Suppressor macrophage treated with lipopolysaccharide for 4 hours (primary cell): ENCODE results near the gene IL21R.
"Not testable (repeated sequence)": the region's sequence is repeated elsewhere in the genome, so short reads cannot be mapped to it uniquely, and the experiment has no call there.

ENCODE experiments used
- DNase-seq: peaks from one replicate; pipeline ENCODE4 v3.0.0-alpha.2; 2020

IL21R gene

DNA sequence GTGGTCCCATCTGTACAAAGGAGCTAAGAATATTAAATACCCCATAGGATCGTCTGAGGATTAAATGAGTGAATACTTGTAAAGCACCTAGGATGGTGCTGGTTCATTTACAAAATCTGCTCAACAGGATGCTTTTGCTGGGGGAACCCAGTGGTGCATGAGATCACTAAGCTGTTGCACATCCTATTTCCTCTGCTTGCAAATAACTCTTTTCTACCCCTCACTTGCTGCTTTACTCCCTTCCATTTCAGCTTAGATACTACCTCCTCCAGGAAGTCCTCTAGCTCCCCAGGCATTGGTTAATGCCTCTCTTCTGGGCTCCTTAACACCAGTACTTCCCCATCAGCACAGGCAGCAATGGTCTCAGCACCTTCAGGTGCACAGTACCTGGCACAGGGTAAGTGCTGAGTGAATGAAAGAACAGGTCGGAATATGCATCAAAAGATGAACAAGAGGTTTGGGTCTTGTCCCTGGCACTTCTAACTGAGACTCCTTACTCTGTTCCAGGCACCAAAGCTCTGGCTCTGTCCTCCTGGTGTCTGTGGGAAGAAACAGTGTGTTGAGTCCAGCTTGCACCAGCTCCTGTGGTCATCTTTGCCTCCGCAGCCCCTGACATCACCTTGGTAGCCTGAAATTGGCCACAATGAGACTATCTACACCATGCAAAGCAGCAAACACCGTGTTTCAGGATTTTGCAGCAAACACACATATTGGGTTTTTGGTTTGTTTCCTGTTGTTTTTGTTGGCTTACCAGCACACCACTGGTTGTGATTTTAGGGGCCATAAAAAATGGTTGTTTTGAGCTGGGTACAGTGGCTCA is 24.1 kb upstream of the IL21R start:
- peak; percentile 50 for DNase-seq

- DNase-seq = peak; percentile 70
These were observed 23.0 kb upstream of the IL21R start for GRCh38 chr16:27378871-27379481.

GRCh38 chr16:27379919-27380318 is 22.1 kb upstream of the IL21R start:
- DNase-seq = no peak

DNA sequence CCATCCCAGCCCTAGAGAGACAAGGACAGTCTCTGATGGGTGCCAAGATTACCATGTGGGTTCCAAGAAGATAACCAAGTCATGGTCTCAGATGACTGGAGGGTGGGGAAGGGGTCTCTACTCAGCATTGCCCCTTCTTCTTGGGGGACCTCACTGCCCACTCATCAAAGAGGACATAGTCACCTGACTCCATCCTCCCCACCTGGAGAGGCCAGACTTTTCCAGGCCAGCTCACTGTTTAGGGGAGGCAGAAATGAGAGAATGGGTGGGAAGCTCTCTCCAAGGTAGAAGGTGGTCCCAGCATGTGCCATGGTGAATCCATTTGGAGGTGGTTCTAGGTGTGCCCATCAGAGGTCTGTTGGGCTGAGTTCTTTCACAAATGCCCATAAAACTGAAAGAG is 20.7 kb upstream of the IL21R start:
- DNase-seq = no peak

DNA sequence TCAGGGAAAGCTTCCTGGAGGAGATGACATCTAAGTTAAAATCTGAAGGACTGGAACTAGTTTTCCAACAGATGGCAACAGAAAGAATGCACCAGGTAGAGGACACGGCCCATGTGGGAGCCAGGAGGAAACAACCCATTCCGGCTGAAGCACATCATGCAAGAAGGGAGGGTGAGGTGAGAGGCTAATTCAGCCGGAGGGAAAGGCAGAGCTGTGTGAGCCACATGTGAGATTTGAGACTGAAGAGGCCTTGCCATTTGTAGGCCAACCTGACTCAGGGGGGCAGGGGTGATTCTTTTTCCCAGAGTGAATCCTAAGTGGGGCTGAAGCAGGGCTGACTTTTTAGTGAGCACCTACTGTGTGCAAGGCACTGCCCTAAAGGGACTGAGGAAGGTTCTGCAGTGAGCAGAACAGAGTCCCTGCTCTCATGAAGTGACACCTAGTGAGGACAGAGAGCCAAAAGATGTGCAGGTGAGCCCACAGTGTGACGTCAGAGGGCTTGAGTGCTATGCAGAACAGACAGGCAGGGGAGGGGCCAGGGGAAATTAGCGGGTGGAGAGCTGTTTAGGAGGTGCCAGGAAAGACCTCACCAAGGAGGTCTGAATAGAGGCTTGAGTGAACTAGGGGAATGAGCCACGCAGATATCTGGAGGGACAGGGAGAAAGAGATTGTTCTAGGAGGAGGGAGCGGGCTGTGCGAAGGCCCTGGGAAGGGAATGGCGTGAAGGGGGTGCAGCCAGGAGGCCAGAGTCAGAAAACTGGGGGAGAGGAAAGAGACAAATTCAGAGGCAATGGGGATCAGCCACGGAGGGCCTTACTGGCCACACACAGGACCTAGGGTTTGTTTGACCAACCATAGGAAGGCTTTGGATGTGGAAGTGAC is 19.8 kb upstream of the IL21R start:
- no peak for DNase-seq

- DNase-seq = peak; percentile 93
These were observed 18.3 kb upstream of the IL21R start for GRCh38 chr16:27383556-27384243.

DNA sequence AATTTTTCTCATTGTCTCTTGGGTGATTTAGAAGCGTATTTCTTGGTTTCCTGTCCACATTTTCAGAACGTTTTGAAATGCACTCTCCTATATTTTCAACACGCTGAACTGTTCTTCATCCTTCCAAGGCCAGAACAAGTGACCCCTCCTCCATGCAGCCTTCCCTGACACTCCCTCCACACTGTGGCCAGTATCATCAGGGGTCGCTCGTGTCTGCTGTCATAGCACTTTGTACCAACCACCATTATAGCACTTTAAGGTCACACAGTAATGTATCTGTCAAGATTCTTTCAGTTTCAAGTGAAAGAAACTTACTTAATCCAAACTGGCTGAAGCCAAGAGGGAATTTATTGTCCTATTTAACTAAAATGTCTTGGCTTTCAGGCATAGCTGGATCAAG is 17.5 kb upstream of the IL21R start:
- peak; percentile 46 for DNase-seq

DNA sequence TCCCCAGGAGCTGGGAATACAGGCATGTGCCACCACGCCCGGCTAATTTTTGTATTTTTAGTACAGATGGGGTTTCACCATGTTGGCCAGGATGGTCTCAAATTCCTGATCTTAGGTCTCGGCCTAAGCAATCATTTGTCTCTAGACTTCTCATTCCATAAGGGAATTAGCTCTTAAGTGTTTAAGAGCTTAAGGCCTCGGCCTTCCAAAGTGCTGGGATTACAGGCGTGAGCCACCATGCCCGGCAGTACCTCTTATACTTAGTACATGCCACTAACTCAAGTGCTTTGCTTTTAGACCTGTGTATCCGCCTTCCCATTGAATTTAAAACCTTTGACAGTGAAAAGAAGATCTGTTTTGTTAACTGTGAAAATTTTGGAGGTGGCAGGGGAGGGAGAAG is 16.6 kb upstream of the IL21R start:
- DNase-seq = no peak

GRCh38 chr16:27386674-27387073 is 15.3 kb upstream of the IL21R start:
- DNase-seq = no peak

DNA sequence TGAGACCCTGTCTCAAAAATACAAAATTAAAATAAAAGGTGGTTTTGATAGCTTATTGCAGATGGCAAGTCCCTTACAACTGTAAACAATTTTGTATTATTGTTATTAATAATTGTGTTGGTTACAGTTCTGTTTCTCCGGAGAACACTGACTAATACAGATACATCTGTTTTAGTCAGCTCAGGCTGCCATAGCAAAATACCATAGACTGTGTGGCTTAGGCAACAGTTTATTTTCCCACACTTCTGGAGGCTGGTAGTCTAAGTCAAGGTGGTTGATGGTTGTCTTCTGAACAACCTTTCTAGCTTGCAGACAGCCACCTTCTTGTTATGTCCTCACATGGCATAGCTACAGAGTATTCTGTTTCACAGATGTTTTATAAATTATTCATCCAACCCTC is 14.2 kb upstream of the IL21R start:
- no peak for DNase-seq

GRCh38 chr16:27389272-27389961 is 12.6 kb upstream of the IL21R start:
- peak; percentile 34 for DNase-seq

GRCh38 chr16:27390151-27390550 is 11.8 kb upstream of the IL21R start:
- peak; percentile 37 for DNase-seq

DNA sequence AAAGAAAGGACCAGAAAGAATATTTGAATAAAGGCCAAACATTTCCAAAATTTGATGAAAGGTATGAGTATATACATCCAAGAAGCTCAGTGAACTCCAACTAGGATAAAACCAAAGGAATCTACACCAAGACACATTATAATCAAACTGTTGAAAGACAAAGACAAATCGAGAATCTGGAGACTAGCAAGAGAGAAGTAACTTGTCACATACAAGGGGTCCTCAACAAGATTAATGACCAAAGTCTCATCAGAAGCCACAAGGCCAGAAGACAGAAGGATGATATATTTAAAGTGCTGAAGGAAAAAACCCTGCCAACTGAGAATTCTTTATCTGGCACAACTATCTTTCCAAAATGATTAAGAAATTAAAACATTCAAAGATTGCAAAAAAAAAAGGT is 9.3 kb upstream of the IL21R start:
- no peak for DNase-seq

DNA sequence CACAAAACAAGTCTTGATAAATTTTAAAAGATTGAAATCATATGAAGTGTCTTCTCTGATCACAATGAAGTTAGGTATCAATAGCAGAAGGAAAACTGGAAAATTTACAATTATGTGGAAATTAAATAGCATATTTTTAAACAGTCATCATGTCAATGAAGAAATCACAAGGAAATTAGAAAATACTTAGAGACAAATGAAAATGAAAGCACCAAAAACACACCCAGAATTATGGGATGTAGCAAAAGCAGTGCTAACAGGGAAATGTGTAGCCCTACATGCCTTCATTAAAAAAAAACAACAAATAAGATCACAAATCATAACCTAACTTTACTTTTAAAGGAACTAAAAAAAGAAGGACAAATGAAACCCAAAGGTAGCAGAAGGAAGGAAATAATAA is 7.5 kb upstream of the IL21R start:
- DNase-seq = peak; percentile 51

DNA sequence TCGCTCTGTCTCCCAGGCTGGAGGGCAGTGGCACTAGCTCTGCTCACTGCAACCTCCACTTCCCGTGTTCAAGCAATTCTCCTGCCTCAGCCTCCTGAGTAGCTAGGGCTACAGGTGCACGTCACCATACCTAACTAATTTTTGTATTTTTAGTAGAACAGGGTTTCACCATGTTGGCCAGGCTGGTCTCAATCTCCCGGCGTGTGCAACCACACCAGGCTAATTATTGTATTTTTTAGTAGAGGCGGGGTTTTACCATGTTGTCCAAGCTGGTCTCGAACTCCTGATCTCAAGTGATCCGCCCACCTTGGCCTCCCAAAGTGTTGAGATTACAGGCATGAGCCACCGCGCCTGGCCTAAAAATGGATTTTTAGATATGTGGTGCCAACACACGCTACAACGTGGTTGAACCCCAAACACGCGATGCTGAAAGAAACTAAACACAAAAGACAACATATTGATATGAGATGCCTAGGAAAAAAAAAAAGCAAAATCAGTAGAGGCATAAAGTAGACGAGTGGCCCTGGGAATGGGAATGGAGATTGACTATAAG is 3.6 kb upstream of the IL21R start:
- not testable (repeated sequence) for DNase-seq

DNA sequence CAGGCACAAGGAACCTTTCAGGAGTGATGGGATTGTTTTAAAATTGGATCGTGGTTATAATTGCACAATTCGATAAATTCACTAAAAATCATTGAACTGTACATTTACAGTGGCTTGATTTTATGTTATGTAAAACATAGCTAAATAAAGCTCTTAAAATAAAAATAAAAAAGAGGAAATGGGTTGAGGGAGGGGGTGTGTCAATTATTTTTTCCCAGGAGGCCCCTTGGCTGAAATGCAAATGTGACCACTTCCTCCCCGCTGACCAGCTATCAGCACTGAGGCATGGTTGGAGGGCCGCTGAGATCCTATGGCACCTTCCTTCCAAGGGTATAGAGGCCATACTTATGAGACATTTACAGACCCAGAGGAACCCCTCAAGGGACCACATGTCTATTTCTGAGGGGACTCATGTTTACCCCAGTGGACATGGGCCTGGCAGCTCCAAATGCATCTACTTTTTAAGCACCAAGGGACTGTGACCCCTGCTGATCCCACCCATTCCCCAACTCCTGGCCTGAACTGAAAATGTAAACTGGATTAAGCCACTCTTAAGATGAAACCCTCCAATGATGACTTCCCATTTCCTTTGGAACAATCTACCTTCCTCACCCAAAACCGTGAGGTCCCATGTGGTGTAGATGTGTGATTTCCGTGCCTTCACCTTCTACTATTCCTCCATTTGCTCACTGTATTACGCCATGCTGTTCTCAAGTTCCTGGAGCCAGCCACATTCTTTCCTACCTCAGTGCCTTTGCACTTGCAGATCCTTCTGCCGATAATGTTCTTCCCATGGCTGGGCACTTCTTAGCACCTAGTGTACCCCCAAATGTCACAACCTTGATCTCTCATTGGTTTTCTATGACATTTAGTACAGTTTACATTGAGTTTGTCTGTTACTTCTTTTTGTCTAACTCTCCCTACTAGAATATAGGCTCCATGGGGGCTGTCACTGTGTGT is 2.8 kb upstream of the IL21R start:
- peak; percentile 74 for DNase-seq

DNA sequence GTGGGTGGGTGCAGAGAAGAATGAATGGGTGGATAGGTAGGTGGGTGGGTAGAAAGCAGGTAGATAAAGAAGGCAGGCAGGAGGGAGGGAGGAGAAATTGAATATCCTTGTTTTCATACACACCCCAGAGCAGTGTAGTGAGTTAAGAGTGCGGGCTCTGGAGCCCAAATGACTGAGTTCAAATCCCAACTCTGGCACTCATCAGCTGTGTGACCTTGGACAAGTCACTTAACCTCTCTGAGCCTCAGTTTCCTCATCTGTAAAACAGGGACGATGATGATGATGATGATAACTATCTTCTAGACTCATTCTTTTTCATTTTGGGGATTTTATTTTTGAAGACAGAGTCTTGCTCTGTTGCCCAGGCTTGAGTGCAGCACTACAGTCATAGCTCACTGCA is 2.0 kb upstream of the IL21R start:
- no peak for DNase-seq

- peak; percentile 76 for DNase-seq
These were observed 988 bp upstream of the IL21R start for GRCh38 chr16:27400751-27401620.

DNA sequence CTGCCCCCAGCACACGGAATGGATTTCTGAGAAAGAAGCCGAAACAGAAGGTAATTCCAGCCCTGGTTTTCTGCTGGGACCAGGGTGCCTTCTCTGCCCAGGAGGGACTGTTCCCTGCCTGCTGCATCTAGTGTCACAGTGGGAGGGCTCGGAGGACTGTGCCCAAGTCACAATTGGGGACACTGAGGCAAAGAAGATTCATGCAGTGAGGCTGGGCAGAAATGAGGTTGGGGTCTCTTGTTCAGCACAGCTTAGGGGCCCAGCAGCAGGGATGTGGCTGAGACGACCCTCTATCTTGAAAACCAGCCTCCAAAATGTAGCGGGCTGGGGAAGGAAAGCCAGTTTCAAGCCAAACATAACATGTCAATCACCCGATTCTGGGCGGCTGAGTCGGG is 592 bp downstream of the IL21R start:
- DNase-seq = no peak
